RWPE2 (cell line): ENCODE measurements around the gene MARF1.

Source experiments
- ATAC-seq: fragments of 200-7000 bp; cut with Tn5 transposase; 3 replicates; pipeline ENCODE4 v1.9.1; 2021; ENCODE audit warnings: low read depth
- DNase-seq: peaks from one replicate; pipeline ENCODE4 v3.0.0-alpha.2; 2020; ENCODE audit warnings: low spot score
- H3K27ac ChIP-seq: fragments of 450-650 bp; 2 replicates; pipeline ENCODE4 v1.5.1; 2017; ENCODE audit warnings: mild to moderate bottlenecking; ENCODE audit not compliant: poor library complexity, severe bottlenecking
- H3K27me3 ChIP-seq: fragments of 250-450 bp; sonication (Bioruptor Pico); 2 replicates; pipeline ENCODE4 v1.5.1; 2021; ENCODE audit warnings: mild to moderate bottlenecking, moderate library complexity; ENCODE audit not compliant: insufficient read depth, poor library complexity, severe bottlenecking
- H3K36me3 ChIP-seq: fragments of 250-450 bp; sonication (Bioruptor Pico); 2 replicates; pipeline ENCODE4 v1.5.1; 2020; ENCODE audit warnings: low read depth, mild to moderate bottlenecking, moderate library complexity
- H3K4me1 ChIP-seq: fragments of 250-450 bp; sonication (Bioruptor Pico); 2 replicates; pipeline ENCODE4 v1.5.1; 2021; ENCODE audit warnings: mild to moderate bottlenecking, moderate library complexity; ENCODE audit not compliant: insufficient read depth, poor library complexity, severe bottlenecking
- H3K4me3 ChIP-seq: fragments of 250-450 bp; sonication (Bioruptor Pico); 2 replicates; pipeline ENCODE4 v1.5.1; 2021; ENCODE audit warnings: mild to moderate bottlenecking, moderate library complexity; ENCODE audit not compliant: severe bottlenecking
- H3K9me3 ChIP-seq: fragments of 250-450 bp; sonication (Bioruptor Pico); 2 replicates; pipeline ENCODE4 v1.5.1; 2021; ENCODE audit warnings: mild to moderate bottlenecking, moderate library complexity; ENCODE audit not compliant: severe bottlenecking
- TF ChIP-seq, protein P1 (sequence below): fragments of 450-650 bp; IDR thresholded peaks from one replicate; pipeline ENCODE4 v1.5.1; 2017; ENCODE audit warnings: mild to moderate bottlenecking, moderate library complexity; ENCODE audit not compliant: poor library complexity, severe bottlenecking

MARF1 gene

DNA sequence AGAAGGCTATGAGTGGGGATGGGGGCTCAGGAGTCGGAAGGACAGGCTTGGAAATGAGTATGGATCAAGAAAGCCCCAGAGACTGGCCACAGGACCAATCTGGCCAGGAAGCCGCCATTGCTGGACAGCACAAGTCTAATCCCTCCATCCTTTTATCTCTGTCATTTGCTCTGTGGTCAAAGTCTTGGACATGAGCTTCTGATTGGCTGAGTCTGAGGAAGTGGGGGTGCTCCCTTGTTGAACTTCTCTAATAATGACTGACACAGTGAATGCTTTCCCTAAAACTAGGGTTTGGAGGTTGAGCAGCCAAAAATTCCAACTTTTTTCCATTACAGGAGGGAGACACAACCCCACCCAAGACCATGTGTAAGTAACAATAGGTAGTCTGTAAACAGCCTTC is 97.4 kb downstream of the MARF1 start:
- TF ChIP-seq, protein P1, sequence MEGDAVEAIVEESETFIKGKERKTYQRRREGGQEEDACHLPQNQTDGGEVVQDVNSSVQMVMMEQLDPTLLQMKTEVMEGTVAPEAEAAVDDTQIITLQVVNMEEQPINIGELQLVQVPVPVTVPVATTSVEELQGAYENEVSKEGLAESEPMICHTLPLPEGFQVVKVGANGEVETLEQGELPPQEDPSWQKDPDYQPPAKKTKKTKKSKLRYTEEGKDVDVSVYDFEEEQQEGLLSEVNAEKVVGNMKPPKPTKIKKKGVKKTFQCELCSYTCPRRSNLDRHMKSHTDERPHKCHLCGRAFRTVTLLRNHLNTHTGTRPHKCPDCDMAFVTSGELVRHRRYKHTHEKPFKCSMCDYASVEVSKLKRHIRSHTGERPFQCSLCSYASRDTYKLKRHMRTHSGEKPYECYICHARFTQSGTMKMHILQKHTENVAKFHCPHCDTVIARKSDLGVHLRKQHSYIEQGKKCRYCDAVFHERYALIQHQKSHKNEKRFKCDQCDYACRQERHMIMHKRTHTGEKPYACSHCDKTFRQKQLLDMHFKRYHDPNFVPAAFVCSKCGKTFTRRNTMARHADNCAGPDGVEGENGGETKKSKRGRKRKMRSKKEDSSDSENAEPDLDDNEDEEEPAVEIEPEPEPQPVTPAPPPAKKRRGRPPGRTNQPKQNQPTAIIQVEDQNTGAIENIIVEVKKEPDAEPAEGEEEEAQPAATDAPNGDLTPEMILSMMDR: no peak
- ATAC-seq (no peak), DNase-seq (no peak)
- Histone ChIP-seq H3K9me3 (no peaks in the 10 kb centered on the region), H3K36me3 (no peaks in the 10 kb centered on the region), H3K4me3 (no peak overlapping the region), H3K27ac (no peak overlapping the region), H3K27me3 (no peaks in the 10 kb centered on the region), H3K4me1 (no peaks in the 10 kb centered on the region)

DNA sequence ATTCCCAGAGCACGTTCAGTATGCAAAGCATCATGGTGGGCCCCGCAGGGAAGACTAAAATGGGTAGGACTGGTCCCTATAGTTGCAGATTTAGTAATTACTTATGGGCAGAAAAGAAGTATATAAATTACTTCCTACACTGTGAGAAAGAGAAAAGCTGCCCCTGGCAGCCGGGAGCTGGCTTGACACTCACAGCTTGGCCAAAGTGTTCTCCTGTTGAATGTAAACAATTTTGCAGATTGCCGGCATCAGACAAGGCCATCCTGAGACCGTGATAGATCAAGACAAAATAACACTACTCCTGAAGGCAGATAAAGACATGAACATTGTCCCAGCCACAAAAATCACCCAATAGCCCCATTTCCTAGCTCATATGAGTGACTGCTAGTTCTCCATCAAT is 98.5 kb downstream of the MARF1 start:
- ATAC-seq (no peak), DNase-seq (no peak)
- Histone ChIP-seq H3K9me3 (no peaks in the 10 kb centered on the region), H3K27ac (no peak overlapping the region), H3K4me3 (no peak overlapping the region), H3K27me3 (no peaks in the 10 kb centered on the region), H3K36me3 (no peaks in the 10 kb centered on the region), H3K4me1 (no peaks in the 10 kb centered on the region)
- TF ChIP-seq, protein P1: no peak
